IMR-90 (cell line): ENCODE measurements around the gene PTAR1. TPM values are rescaled to one million over a fixed set of nuclear protein-coding genes. Genes with fewer than 3 reads are reported as not detected.

Source experiments
- ATAC-seq: fragments of 200-7000 bp; cut with Tn5 transposase; 2 replicates; pipeline ENCODE4 v1.9.1; 2020; ENCODE audit warnings: low read depth, mild to moderate bottlenecking, moderate library complexity
- BruUV-seq: library from RNA; stranded (reverse); fragments of 400-500 nt; replicated peaks from 2 replicates; lab custom pipeline; 2021; lab: Mats Ljungman, UMichigan
- CTCF ChIA-PET: fragments of 300-600 bp; formaldehyde crosslinking; extraction: SDS; loops from one replicate; lab custom pipeline; 2021; ENCODE audit warnings: antibody characterized with exemption; lab: Yijun Ruan, JAX
- POLR2A ChIA-PET: fragments of 300-600 bp; sonication (Branson Sonifier 250); formaldehyde crosslinking; loops from one replicate; lab custom pipeline; 2022; ENCODE audit warnings: antibody characterized with exemption; ENCODE audit not compliant: unreplicated experiment; lab: Charles Lee
- DNase-seq: peaks from one replicate; pipeline ENCODE4 v3.0.0; 2013
- H2AFZ ChIP-seq: replicated peaks from 2 replicates; pipeline ENCODE3; 2013; ENCODE audit warnings: low read length, mild to moderate bottlenecking; ENCODE audit not compliant: poor library complexity
- H2AK5ac ChIP-seq: 2 replicates; pipeline ENCODE4 v1.6.1; 2013; ENCODE audit warnings: low read depth, low read length, inconsistent platforms
- H2AK9ac ChIP-seq: replicated peaks from 2 replicates; pipeline ENCODE3; 2013; ENCODE audit warnings: mild to moderate bottlenecking, low read depth, low read length, moderate library complexity; ENCODE audit not compliant: poor library complexity
- H2BK120ac ChIP-seq: 2 replicates; pipeline ENCODE4 v1.6.1; 2013; ENCODE audit warnings: low read depth, low read length, inconsistent platforms
- H2BK15ac ChIP-seq: 3 replicates; pipeline ENCODE4 v1.6.1; 2013; ENCODE audit warnings: low read depth, low read length, inconsistent platforms
- H2BK20ac ChIP-seq: 2 replicates; pipeline ENCODE4 v1.6.1; 2013; ENCODE audit warnings: low read depth, mild to moderate bottlenecking, inconsistent platforms, low read length, moderate library complexity
- H2BK5ac ChIP-seq: 2 replicates; pipeline ENCODE4 v1.6.1; 2013; ENCODE audit warnings: mild to moderate bottlenecking, low read depth, low read length, inconsistent platforms; ENCODE audit not compliant: poor library complexity, severe bottlenecking
- H3K14ac ChIP-seq: replicated peaks from 2 replicates; pipeline ENCODE4 v1.6.1; 2013; ENCODE audit warnings: low read depth, low read length, inconsistent platforms
- H3K18ac ChIP-seq: 2 replicates; pipeline ENCODE4 v1.6.1; 2013; ENCODE audit warnings: low read depth, low read length, control low read depth
- H3K23ac ChIP-seq: 2 replicates; pipeline ENCODE4 v1.6.1; 2013; ENCODE audit warnings: low read depth, low read length, inconsistent platforms
- H3K27ac ChIP-seq: 2 replicates; pipeline ENCODE4 v1.5.1; 2013; ENCODE audit warnings: mild to moderate bottlenecking, control low read depth, low read length; ENCODE audit not compliant: insufficient read depth
- H3K27me3 ChIP-seq: 2 replicates; pipeline ENCODE4 v1.6.1; 2013; ENCODE audit warnings: low read length; ENCODE audit not compliant: control insufficient read depth, insufficient read depth
- H3K36me3 ChIP-seq: 2 replicates; pipeline ENCODE4 v1.6.1; 2013; ENCODE audit warnings: low read length, mixed read lengths; ENCODE audit not compliant: control insufficient read depth, insufficient read depth
- H3K4ac ChIP-seq: 2 replicates; pipeline ENCODE4 v1.6.1; 2013; ENCODE audit warnings: low read depth, low read length, inconsistent platforms
- H3K4me1 ChIP-seq: 2 replicates; pipeline ENCODE4 v1.6.1; 2013; ENCODE audit warnings: low read length, mixed read lengths; ENCODE audit not compliant: control insufficient read depth, insufficient read depth
- H3K4me2 ChIP-seq: 2 replicates; pipeline ENCODE4 v1.6.1; 2013; ENCODE audit warnings: low read depth, mild to moderate bottlenecking, control low read depth, low read length, moderate library complexity
- H3K4me3 ChIP-seq: 2 replicates; pipeline ENCODE4 v1.5.1; 2013; ENCODE audit warnings: low read depth, mild to moderate bottlenecking, control low read depth, low read length, moderate library complexity; ENCODE audit not compliant: insufficient read depth
- H3K56ac ChIP-seq: 2 replicates; pipeline ENCODE4 v1.6.1; 2013; ENCODE audit warnings: low read length, inconsistent platforms; ENCODE audit not compliant: insufficient read depth; ENCODE audit errors: extremely low read depth
- H3K79me1 ChIP-seq, 2 experiments: 2 replicates each; pipeline ENCODE4 v1.6.1; 2013; ENCODE audit warnings: low read length in 2 of 2, inconsistent platforms in 1 of 2, low read depth in 1 of 2
- H3K9ac ChIP-seq: 2 replicates; pipeline ENCODE4 v1.6.1; 2013; ENCODE audit warnings: low read depth, low read length, control low read depth
- H3K9me1 ChIP-seq: 2 replicates; pipeline ENCODE4 v1.6.1; 2013; ENCODE audit warnings: low read length, inconsistent platforms; ENCODE audit not compliant: insufficient read depth
- H3K9me3 ChIP-seq: 2 replicates; pipeline ENCODE4 v1.6.1; 2013; ENCODE audit warnings: low read length; ENCODE audit not compliant: control insufficient read depth, insufficient read depth
- H4K20me1 ChIP-seq: 2 replicates; pipeline ENCODE4 v1.6.1; 2013; ENCODE audit warnings: low read length, inconsistent platforms; ENCODE audit not compliant: insufficient read depth
- H4K5ac ChIP-seq: 2 replicates; pipeline ENCODE4 v1.6.1; 2013; ENCODE audit warnings: mild to moderate bottlenecking, low read depth, low read length, control low read depth
- H4K8ac ChIP-seq, 2 experiments: 2 replicates each; pipeline ENCODE4 v1.6.1; 2013; ENCODE audit warnings: low read depth in 2 of 2, low read length in 2 of 2, control low read depth in 1 of 2, inconsistent platforms in 1 of 2
- H4K91ac ChIP-seq: 2 replicates; pipeline ENCODE4 v1.6.1; 2013; ENCODE audit warnings: low read depth, low read length, inconsistent platforms; ENCODE audit not compliant: insufficient read depth
- CEBPB ChIP-seq: IDR thresholded peaks from 2 replicates; pipeline ENCODE4 v1.6.1; 2012; ENCODE audit warnings: low read depth, low read length, improper control_type of control experiment
- FOS ChIP-seq: fragments of 150-350 bp; IDR thresholded peaks from 2 replicates; pipeline ENCODE4 v1.6.1; 2016; ENCODE audit warnings: low read depth, low read length
- MAFK ChIP-seq: IDR thresholded peaks from 2 replicates; pipeline ENCODE4 v1.6.1; 2012; ENCODE audit warnings: low read depth, low read length, improper control_type of control experiment
- MAZ ChIP-seq: IDR thresholded peaks from 2 replicates; pipeline ENCODE4 v1.6.1; 2012; ENCODE audit warnings: low read depth, mild to moderate bottlenecking, low read length, improper control_type of control experiment, moderate library complexity, borderline replicate concordance
- MXI1 ChIP-seq: IDR thresholded peaks from 2 replicates; pipeline ENCODE4 v1.6.1; 2012; ENCODE audit warnings: low read depth, mild to moderate bottlenecking, low read length, moderate library complexity, borderline replicate concordance
- NFE2L2 ChIP-seq: fragments of 150-350 bp; IDR thresholded peaks from 2 replicates; pipeline ENCODE4 v1.6.1; 2016; ENCODE audit warnings: low read depth, mild to moderate bottlenecking, low read length
- RAD21 ChIP-seq: IDR thresholded peaks from 2 replicates; pipeline ENCODE4 v1.6.1; 2012; ENCODE audit warnings: low read length, improper control_type of control experiment
- RCOR1 ChIP-seq: IDR thresholded peaks from 2 replicates; pipeline ENCODE4 v1.6.1; 2012; ENCODE audit warnings: mild to moderate bottlenecking, low read length, improper control_type of control experiment; ENCODE audit not compliant: insufficient replicate concordance
- RFX5 ChIP-seq: IDR thresholded peaks from 2 replicates; pipeline ENCODE4 v1.8.0; 2012; ENCODE audit warnings: low read depth, mild to moderate bottlenecking, low read length, moderate library complexity
- SMC3 ChIP-seq: fragments of 150-350 bp; IDR thresholded peaks from 2 replicates; pipeline ENCODE4 v1.6.1; 2016; ENCODE audit warnings: low read depth, mild to moderate bottlenecking, antibody characterized with exemption, low read length, moderate library complexity
- WGBS, 2 experiments: methylation state at CpG; one replicate each; pipeline versions ENCODE4 v1.1.5 to v1.1.7; 2013; ENCODE audit warnings: missing lambda C conversion rate in 2 of 2; ENCODE audit not compliant: insufficient read length in 1 of 2; ENCODE audit errors: extremely low coverage in 2 of 2; 5-methylcytosine and 5-hydroxymethylcytosine counted together
- dilution Hi-C: fragments of 300-500 bp; cut with HindIII; formaldehyde crosslinking; loops from one replicate; pipeline ENCODE4 v1.14.3; 2018; ENCODE audit warnings: low sequenced_read_pairs; ENCODE audit not compliant: unreplicated experiment
- in situ Hi-C: fragments of 300-500 bp; cut with MboI; formaldehyde crosslinking; loops from 3 replicates; pipeline ENCODE4 v1.14.3; 2019; ENCODE audit warnings: low sequenced_read_pairs, inconsistent platforms, mixed read lengths
- intact Hi-C: fragments of 100-400 bp; cut with micrococcal nuclease; formaldehyde crosslinking; loops from 2 replicates; pipeline ENCODE4 v1.10.0; 2022
- polyA plus RNA-seq, 3 experiments: library from polyadenylated mRNA; depleted of rRNA; stranded (reverse); fragments of >200 nt; gene quantifications; 2 replicates each; pipeline ENCODE4 v1.2.3, GENCODE V29; 2012; ENCODE audit warnings: low replicate concordance in 1 of 3
- total RNA-seq: library from RNA; depleted of rRNA; stranded (reverse); fragments of >200 nt; gene quantifications from 2 replicates; pipeline ENCODE4 v1.2.3, GENCODE V29; 2012
- TF ChIP-seq, protein P1 (sequence below): fragments of 150-350 bp; IDR thresholded peaks from 2 replicates; pipeline ENCODE4 v1.6.1; 2017; ENCODE audit warnings: mild to moderate bottlenecking, antibody characterized with exemption, low read length, low read depth
- TF ChIP-seq, protein P2 (sequence below): fragments of 150-350 bp; IDR thresholded peaks from 2 replicates; pipeline ENCODE4 v1.6.1; 2016; ENCODE audit warnings: low read depth, mild to moderate bottlenecking, low read length, moderate library complexity, borderline replicate concordance
- TF ChIP-seq, protein P3 (sequence below): conservative IDR thresholded peaks from 2 replicates; pipeline ENCODE4 v1.5.1; 2012; ENCODE audit warnings: mild to moderate bottlenecking, low read depth, low read length, improper control_type of control experiment

The PTAR1 gene
- total and polyA plus RNA-seq, 2 of the 4 experiments (the other 2 are of a cell fraction) = 10.6 to 110 TPM

DNA sequence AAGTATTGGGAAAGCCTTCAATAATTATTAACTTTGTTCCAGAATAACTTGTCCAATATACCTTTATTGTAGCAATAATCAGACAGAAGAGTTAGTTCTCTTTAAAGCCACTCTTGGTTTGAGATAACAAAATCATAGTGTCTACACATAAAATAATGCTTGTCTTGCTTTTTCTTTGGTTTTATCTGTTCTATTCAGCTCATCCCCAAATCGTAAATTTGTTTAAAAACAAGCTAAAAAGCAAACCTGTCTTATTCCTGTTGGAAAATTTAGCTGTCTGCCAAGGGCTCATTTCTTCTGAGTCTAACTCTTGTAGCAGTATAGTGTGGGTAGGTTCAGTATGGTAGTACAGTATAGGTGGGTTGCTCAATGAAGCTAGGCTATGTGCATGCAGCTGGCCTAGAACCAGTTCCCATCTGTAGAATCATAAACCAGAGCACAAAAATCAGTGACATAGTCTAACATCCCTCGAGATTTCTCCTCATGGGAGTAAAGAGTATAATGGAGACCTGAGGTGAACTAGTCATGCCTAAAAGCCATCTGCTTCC is 69.7 kb downstream of the PTAR1 start:
- Histone ChIP-seq H2AK5ac (no peak overlapping the region), H2BK20ac (no peak overlapping the region), H2BK120ac (no peak overlapping the region), H3K36me3 (no peaks in the 10 kb centered on the region), H3K18ac (no peak overlapping the region), H3K4me1 (no peaks in the 10 kb centered on the region), H4K91ac (no peak overlapping the region), H2BK5ac (no peak overlapping the region), H3K14ac (no peak overlapping the region), H3K9me3 (no peaks in the 10 kb centered on the region), H2AK9ac (no peak overlapping the region), H3K9ac (no peak overlapping the region), H3K79me1 (no peaks in the 10 kb centered on the region), H4K8ac (no peak overlapping the region), H3K23ac (no peak overlapping the region), H4K20me1 (no peaks in the 10 kb centered on the region), H3K27ac (no peak overlapping the region), H4K5ac (no peak overlapping the region), H2AFZ (no peak overlapping the region), H3K56ac (no peak overlapping the region), H3K4ac (no peak overlapping the region), H3K4me2 (no peak overlapping the region), H2BK15ac (no peak overlapping the region), H3K9me1 (no peaks in the 10 kb centered on the region), H3K4me3 (no peak overlapping the region), H3K27me3 (no peaks in the 10 kb centered on the region)
- ChIA-PET CTCF (interaction anchor here (0.6 to 1.0 kb wide), 2 partner anchors 23 to 49 kb away, joined by 3 read pairs; no protein-coding TSS in a partner anchor), POLR2A (no interaction called here)
- no peak for DNase-seq
- intact Hi-C loops = no loop called here
- dilution Hi-C loops = no loop called here
- in situ Hi-C loops = no loop called here
- no TSS peak for BruUV-seq
- no peak for ATAC-seq
- no peak for TF ChIP-seq NFE2L2
- TF ChIP-seq FOS = no peak
- TF ChIP-seq MAZ = no peak
- no peak for TF ChIP-seq MXI1
- TF ChIP-seq RAD21 = no peak
- TF ChIP-seq RCOR1 = no peak
- no peak for TF ChIP-seq RFX5
- TF ChIP-seq, protein P1, sequence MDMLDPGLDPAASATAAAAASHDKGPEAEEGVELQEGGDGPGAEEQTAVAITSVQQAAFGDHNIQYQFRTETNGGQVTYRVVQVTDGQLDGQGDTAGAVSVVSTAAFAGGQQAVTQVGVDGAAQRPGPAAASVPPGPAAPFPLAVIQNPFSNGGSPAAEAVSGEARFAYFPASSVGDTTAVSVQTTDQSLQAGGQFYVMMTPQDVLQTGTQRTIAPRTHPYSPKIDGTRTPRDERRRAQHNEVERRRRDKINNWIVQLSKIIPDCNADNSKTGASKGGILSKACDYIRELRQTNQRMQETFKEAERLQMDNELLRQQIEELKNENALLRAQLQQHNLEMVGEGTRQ = no peak
- TF ChIP-seq, protein P2, sequence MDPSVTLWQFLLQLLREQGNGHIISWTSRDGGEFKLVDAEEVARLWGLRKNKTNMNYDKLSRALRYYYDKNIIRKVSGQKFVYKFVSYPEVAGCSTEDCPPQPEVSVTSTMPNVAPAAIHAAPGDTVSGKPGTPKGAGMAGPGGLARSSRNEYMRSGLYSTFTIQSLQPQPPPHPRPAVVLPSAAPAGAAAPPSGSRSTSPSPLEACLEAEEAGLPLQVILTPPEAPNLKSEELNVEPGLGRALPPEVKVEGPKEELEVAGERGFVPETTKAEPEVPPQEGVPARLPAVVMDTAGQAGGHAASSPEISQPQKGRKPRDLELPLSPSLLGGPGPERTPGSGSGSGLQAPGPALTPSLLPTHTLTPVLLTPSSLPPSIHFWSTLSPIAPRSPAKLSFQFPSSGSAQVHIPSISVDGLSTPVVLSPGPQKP = no peak
- TF ChIP-seq CEBPB = no peak
- no peak for TF ChIP-seq MAFK
- TF ChIP-seq, protein P3, sequence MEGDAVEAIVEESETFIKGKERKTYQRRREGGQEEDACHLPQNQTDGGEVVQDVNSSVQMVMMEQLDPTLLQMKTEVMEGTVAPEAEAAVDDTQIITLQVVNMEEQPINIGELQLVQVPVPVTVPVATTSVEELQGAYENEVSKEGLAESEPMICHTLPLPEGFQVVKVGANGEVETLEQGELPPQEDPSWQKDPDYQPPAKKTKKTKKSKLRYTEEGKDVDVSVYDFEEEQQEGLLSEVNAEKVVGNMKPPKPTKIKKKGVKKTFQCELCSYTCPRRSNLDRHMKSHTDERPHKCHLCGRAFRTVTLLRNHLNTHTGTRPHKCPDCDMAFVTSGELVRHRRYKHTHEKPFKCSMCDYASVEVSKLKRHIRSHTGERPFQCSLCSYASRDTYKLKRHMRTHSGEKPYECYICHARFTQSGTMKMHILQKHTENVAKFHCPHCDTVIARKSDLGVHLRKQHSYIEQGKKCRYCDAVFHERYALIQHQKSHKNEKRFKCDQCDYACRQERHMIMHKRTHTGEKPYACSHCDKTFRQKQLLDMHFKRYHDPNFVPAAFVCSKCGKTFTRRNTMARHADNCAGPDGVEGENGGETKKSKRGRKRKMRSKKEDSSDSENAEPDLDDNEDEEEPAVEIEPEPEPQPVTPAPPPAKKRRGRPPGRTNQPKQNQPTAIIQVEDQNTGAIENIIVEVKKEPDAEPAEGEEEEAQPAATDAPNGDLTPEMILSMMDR = no peak
- no peak for TF ChIP-seq SMC3
- WGBS, 2 experiments = no CpG with 5 or more reads among the region's 2 CpGs
